K562 (cell line): ENCODE results near the gene TRIM69.

Experiments
- BRCA1 ChIP-seq, 2 experiments: fragments of 450-650 bp in 1 of 2; sonication (generic) in 1 of 2; formaldehyde crosslinking in 1 of 2; IDR thresholded peaks; 2 replicates each; pipeline versions ENCODE4 v1.5.0 to v1.6.1; 2017 to 2020; ENCODE audit warnings: mild to moderate bottlenecking in 1 of 2, missing genetic modification reagents in 1 of 2
- EP400 ChIP-seq: fragments of 450-650 bp; IDR thresholded peaks from 2 replicates; pipeline ENCODE4 v1.6.1; 2017; ENCODE audit warnings: antibody characterized with exemption, mild to moderate bottlenecking, moderate library complexity
- RFX5 ChIP-seq: IDR thresholded peaks from 2 replicates; pipeline ENCODE4 v1.6.1; 2011; ENCODE audit warnings: low read depth, mild to moderate bottlenecking, improper control_type of control experiment, low read length
- SMC3 ChIP-seq: conservative IDR thresholded peaks from 2 replicates; pipeline ENCODE4 v1.6.1; 2011; ENCODE audit warnings: low read depth, low read length, improper control_type of control experiment; ENCODE audit not compliant: insufficient read depth
- SNIP1 ChIP-seq: fragments of 450-650 bp; IDR thresholded peaks from 2 replicates; pipeline ENCODE4 v1.7.1; 2017; ENCODE audit warnings: low read depth, mild to moderate bottlenecking
- SRSF1 ChIP-seq: fragments of 200-400 bp; formaldehyde crosslinking; IDR thresholded peaks from 2 replicates; pipeline ENCODE4 v1.6.1; 2017; ENCODE audit warnings: mild to moderate bottlenecking, low read depth, low read length, moderate library complexity

- TF ChIP-seq SMC3 (no peak), EP400 (no peak), BRCA1 (IDR thresholded peaks at IDR 0.05) (no peak), BRCA1 (CRISPR knock-in tag; IDR thresholded peaks at IDR 0.05) (no peak), SNIP1 (no peak), RFX5 (no peak), SRSF1 (no peak)
Measured at GRCh38 chr15:44790656-44791055, 54.3 kb downstream of the TRIM69 start.
